K562 (cell line): ENCODE measurements around the gene ZBTB8B.

Source experiments
- BCL6 ChIP-seq: fragments of 250-450 bp; sonication (Bioruptor Pico); IDR thresholded peaks from 2 replicates; pipeline ENCODE4 v1.4.0; 2020
- NFIC ChIP-seq: fragments of 450-650 bp; IDR thresholded peaks from 2 replicates; pipeline ENCODE4 v1.6.1; 2017; ENCODE audit warnings: mild to moderate bottlenecking, inconsistent platforms
- SMARCC2 ChIP-seq: fragments of 450-650 bp; IDR thresholded peaks from 2 replicates; pipeline ENCODE4 v1.6.1; 2017; ENCODE audit warnings: antibody characterized with exemption, moderate library complexity, mild to moderate bottlenecking, low read depth

- TF ChIP-seq BCL6 (CRISPR knock-in tag) (no peak), SMARCC2 (no peak), NFIC (no peak)
Measured at GRCh38 chr1:32485554-32486255, 20.8 kb downstream of the ZBTB8B start.
